HG03066 (cell line): ENCODE data around the gene CHADL.
"Not testable (repeated sequence)": the region's sequence is repeated elsewhere in the genome, so short reads cannot be mapped to it uniquely, and the experiment has no call there.

Experiments used
- ATAC-seq: cut with Tn5 transposase; IDR thresholded peaks from one replicate; pipeline ENCODE4 v1.9.1; 2021; ENCODE audit warnings: low read depth; ENCODE audit not compliant: unreplicated experiment

CHADL gene

DNA sequence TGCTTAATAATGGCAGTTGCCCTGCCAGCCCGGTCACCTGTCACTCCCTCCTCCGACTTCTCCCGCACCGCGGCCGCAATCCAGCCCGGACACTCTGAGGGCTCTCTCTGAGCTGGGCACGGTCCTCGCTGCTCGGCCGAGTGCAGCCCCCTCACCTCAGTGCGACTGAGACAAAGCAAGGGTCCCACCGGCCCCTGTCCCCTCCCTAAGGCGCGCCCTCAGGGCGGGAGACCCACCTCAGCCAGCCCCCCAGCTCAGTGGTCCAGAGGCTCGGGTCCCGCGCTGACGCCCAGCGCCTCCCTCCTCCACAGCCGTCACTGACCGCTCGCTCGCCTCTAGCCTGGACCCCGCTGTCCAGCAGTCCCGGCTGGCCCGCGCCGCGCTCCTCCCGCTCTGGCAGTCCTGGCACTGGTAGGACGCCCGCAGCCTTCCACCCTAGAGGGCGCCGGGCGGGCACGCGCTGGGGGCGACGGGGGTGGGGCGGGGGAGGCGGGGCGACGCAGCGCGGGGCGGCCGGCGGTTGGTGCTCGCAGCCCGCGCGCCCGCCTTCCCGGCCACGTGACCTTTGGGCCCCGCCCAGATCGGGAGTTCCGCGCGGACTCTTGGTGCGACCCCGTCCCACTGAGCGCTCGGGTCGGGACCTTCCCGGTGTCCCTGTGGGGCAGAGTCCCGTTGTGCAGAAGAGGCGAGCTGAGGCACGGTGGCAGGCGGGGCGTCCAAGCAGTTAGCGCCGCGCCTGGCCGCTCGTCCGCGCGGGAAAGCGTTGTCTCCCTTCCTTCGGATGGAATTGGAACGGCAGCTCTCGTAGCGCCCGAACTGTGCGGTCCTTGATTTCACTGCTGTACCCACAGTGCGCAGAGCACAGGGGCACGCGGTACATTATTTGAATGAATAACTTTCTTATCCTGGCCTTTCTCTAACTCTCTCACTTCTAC is 43.4 kb downstream of the CHADL start:
- peak; percentile 74 for ATAC-seq

- no peak for ATAC-seq
These were observed 46.9 kb downstream of the CHADL start for GRCh38 chr22:41193829-41194228.

GRCh38 chr22:41191467-41191866 is 49.3 kb downstream of the CHADL start:
- no peak for ATAC-seq

DNA sequence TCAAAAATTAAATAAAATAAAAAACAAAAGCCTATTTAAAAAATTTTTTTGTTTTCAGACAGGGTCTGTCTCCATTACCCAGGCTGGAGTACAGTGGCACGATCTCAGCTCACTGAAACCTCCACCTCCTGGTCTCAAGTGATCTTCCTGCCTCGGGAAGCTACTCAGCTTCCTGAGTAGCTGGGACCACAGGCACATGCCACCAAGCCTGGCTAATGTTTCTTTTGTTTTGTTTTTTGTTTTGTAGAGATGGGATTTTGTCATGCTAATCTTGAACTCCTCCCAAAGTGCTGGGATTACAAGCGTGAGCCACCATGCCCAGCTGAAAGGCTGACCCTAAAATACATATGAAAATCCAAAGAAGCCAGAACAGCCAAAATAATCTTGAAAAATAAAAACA is 56.1 kb downstream of the CHADL start:
- no peak for ATAC-seq

DNA sequence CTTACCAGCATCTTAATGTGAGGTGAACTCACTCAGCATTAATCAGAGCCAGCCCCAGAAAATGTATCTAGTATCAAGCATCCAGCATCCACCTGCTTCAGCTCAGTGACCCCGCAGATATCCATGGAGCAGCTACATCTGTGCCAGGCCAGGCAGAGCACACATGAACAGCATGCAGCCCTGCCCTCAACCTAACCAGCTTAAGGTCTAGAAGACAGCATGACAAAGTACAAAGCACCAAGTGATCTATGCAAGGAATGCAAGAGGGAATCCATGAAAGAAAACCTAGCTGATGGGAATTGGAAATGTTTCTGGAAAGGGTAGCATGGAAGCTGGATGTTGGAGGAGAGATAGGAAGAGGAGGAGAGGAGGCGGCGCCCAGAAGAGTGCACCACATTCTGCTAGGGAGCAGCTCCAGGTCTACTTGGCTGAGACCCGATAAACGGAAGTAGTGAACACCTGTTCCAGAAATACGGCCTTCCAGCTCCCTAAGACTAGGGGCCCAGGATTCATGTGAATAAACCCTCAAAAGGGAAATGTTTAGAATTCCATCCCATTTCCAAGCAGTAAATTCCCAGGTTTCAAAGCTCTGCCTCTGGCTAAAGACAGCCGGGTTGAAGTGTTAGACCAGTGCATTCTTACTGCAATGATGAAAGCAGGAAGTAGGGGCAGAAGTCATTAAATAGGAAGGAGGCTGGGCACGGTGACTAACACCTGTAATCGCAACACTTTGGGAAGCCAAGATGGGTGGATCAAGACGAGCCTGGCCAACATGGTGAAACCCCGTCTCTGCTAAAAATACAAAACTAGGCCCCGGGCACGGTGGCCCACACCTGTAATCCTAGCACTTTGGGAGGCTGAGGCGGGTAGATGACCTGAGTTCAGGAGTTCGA is 59.1 kb downstream of the CHADL start:
- ATAC-seq = no peak

DNA sequence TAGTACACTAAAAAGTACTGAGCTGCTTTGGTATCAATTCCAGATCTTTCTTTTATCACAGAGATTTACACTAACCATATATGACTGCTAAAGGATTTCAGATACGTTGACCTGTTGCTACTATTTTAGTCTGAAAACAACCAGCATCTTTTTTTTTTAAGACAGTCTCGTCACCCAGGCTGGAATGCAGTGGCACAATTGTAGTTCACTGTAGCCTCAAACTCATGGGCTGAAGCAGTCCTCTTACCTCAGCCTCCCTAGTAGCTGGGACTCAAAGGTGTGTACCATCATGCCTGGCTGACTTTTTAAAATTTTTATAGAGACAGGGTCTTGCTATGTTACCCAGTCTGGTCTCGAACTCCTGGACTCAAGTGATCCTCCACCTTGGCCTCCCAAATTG is 59.8 kb downstream of the CHADL start:
- ATAC-seq = no peak

GRCh38 chr22:41180362-41180761 is 60.4 kb downstream of the CHADL start:
- ATAC-seq = not testable (repeated sequence)
